Measurements from ENCODE around the gene CNTF.

CNTF gene

DNA sequence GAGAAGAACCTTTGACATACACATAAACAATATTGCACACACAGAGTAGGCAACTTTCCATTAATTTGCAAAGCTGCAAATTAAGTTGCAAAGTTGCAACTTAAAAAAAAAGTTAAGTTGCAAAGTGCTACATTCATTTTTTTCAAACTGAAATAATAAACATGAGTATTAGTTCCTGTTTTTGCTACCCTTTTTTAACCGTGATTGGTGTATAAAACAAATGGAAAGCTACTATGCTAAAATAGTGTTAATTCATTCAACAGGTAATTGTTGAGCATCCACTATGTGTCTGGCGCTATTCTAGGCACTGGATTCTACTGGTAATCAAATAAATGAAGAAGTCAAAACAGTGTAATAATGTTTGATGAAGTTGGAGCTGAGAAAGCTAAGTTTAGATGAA is 35.5 kb upstream of the CNTF start:
- H3K4me3 ChIP-seq (replicated peaks; ENCODE audit: low read depth, low read length): no peak overlapping the region
- DNase-seq (ENCODE audit: extremely low read depth, low read depth): no peak
- TF ChIP-seq CTCF (IDR thresholded peaks at IDR 0.05; ENCODE audit: low read depth, low read length, missing control alignments): no peak

GRCh38 chr11:58591659-58592058 is 30.8 kb upstream of the CNTF start:
- TF ChIP-seq CTCF (IDR thresholded peaks at IDR 0.05; ENCODE audit: low read depth, low read length, missing control alignments): no peak
- no peak for DNase-seq (ENCODE audit: extremely low read depth, low read depth)

DNA sequence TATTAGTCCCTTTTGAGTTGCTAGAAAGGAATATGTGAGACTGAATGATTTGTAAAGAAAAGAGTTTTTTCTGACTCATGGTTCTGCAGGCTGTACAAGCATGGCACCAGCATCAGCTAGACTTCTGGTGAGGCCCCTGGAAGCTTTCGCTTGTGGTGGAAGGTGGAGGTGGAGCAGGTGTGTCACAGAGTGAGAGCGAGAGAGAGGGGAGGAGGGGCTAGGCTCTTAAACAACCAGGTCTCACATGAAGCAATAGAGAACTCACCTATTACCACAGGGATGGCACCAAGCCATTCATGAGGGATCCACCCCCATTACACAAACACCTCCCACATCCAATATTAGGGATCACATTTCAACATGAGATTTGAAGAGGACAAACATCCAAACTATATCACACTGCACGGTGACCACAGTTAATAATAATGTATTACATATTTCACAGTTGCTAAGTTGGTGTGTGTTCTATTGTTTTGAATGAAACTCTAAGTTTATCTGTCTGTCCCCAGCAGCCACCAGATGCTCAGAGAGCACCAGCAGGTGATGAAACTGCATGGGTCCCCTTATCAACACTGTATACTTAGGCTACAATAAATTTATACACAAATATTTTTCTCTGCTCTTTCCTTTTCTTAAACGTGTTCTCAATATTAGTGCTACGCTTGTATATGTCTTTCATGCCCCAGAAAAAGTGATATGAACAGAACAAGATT is 29.5 kb upstream of the CNTF start:
- no peak for TF ChIP-seq CTCF (IDR thresholded peaks at IDR 0.05; ENCODE audit: low read depth, low read length, missing control alignments)
- no peak overlapping the region for H3K4me3 ChIP-seq (replicated peaks; ENCODE audit: low read depth, low read length)
- DNase-seq (ENCODE audit: extremely low read depth, low read depth): no peak

More at GRCh38 chr11:58591659-58592058, 30.8 kb upstream of the CNTF start:
- no peak overlapping the region for H3K4me3 ChIP-seq (replicated peaks; ENCODE audit: low read depth, low read length)

- no peak for TF ChIP-seq CTCF (IDR thresholded peaks at IDR 0.05; ENCODE audit: low read depth, low read length, missing control alignments)
- DNase-seq (ENCODE audit: extremely low read depth, low read depth): no peak
- no peak overlapping the region for H3K4me3 ChIP-seq (replicated peaks; ENCODE audit: low read depth, low read length)
Observed at GRCh38 chr11:58594826-58595225, 27.6 kb upstream of the CNTF start.

GRCh38 chr11:58596621-58597020 is 25.8 kb upstream of the CNTF start:
- no peak for DNase-seq (ENCODE audit: extremely low read depth, low read depth)
- H3K4me3 ChIP-seq (replicated peaks; ENCODE audit: low read depth, low read length): no peak overlapping the region
- no peak for TF ChIP-seq CTCF (IDR thresholded peaks at IDR 0.05; ENCODE audit: low read depth, low read length, missing control alignments)

GRCh38 chr11:58597486-58598144 is 24.9 kb upstream of the CNTF start:
- TF ChIP-seq CTCF (IDR thresholded peaks at IDR 0.05; ENCODE audit: low read depth, low read length, missing control alignments): no peak
- H3K4me3 ChIP-seq (replicated peaks; ENCODE audit: low read depth, low read length): no peak overlapping the region
- no peak for DNase-seq (ENCODE audit: extremely low read depth, low read depth)
